Activated B cell treated with CpG ODN at 0.5 μM for 24 hours (primary cell): ENCODE measurements around the gene DUS2. TPM values are rescaled to one million over a fixed set of nuclear protein-coding genes. Genes with fewer than 3 reads are reported as not detected.
"Not testable (repeated sequence)": the region's sequence is repeated elsewhere in the genome, so short reads cannot be mapped to it uniquely, and the experiment has no call there.

Experiments used
- ATAC-seq: fragments of 200-7000 bp; cut with Tn5 transposase; one replicate; pipeline ENCODE4 v1.10.0; 2021; ENCODE audit warnings: low read depth, mild to moderate bottlenecking, moderate library complexity
- CTCF ChIA-PET: fragments of 350-600 bp; sonication (Branson Sonifier 250); formaldehyde crosslinking; loops from one replicate; lab custom pipeline; 2021; ENCODE audit warnings: antibody characterized with exemption; lab: Charles Lee
- POLR2A ChIA-PET: fragments of 350-600 bp; sonication (Branson Sonifier 250); formaldehyde crosslinking; loops from one replicate; lab custom pipeline; 2021; ENCODE audit warnings: antibody characterized with exemption; lab: Charles Lee
- DNase-seq: peaks from one replicate; pipeline ENCODE4 v3.0.0; 2022
- H3K27ac Mint-ChIP-seq: one replicate; pipeline ENCODE4 v1.8.0; 2020; ENCODE audit warnings: mixed read lengths
- H3K27me3 Mint-ChIP-seq: one replicate; pipeline ENCODE4 v1.8.0; 2021; ENCODE audit warnings: mixed read lengths
- H3K36me3 Mint-ChIP-seq: one replicate; pipeline ENCODE4 v1.8.0; 2021; ENCODE audit warnings: low read depth, mixed read lengths
- H3K4me1 Mint-ChIP-seq: one replicate; pipeline ENCODE4 v1.8.0; 2021; ENCODE audit warnings: mixed read lengths
- H3K4me3 Mint-ChIP-seq: one replicate; pipeline ENCODE4 v1.8.0; 2020; ENCODE audit warnings: mild to moderate bottlenecking, mixed read lengths
- H3K9me3 Mint-ChIP-seq: one replicate; pipeline ENCODE4 v1.8.0; 2020; ENCODE audit warnings: mixed read lengths
- intact Hi-C: fragments of 100-400 bp; cut with micrococcal nuclease; formaldehyde crosslinking; loops from one replicate; pipeline ENCODE4 v1.15.1; 2024
- total RNA-seq: library from RNA; stranded (reverse); gene quantifications from 2 replicates; pipeline ENCODE4 v1.2.3, GENCODE V29; 2022
- TF ChIP-seq, protein P1 (sequence below): fragments of 200-600 bp; IDR thresholded peaks from one replicate; pipeline ENCODE4 v1.8.0; 2022; ENCODE audit warnings: antibody characterized with exemption, mild to moderate bottlenecking

Gene DUS2
- total RNA-seq, 1 donor from 2014 or later, result 62.0 TPM

DNA sequence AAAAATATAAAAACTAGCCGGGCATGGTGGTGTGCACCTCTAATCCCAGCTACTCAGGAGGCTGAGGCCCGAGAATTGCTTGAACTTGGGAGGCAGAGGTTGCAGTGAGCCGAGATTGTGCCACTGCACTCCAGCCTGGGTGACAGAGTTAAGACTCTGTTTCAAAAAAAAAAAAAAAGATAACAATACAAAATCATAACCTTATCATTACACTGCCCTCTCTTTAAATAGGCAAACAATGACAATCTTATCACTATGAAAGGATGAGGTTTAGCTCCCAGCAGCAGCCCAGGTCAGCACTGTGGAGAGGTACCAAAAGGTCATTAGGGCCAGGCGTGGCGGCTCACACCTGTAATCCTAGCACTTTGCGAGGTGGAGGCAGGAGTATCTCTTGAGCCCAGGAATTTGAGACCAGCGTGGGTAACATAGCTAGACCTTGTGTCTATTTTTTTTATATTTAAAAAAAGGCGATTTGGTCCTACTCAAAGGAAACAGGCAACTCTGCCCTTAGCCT is 3.9 kb upstream of the DUS2 start:
- Mint-ChIP-seq H3K4me1 (peaks cover 30% of the 10 kb centered on the region), H3K36me3 (peaks cover 24% of the 10 kb centered on the region), H3K27ac (no peak overlapping the region), H3K4me3 (no peak overlapping the region), H3K27me3 (no peaks in the 10 kb centered on the region), H3K9me3 (no peaks in the 10 kb centered on the region)
- DNase-seq (no peak), ATAC-seq (no peak)
- ChIA-PET CTCF (no interaction called here), POLR2A (interaction anchor here (0.5 to 0.8 kb wide), 3 partner anchors 14 to 557 kb away, joined by 3 to 7 read pairs (median 4); no protein-coding TSS in a partner anchor)
- intact Hi-C loops, result no loop called here
- TF ChIP-seq, protein P1, sequence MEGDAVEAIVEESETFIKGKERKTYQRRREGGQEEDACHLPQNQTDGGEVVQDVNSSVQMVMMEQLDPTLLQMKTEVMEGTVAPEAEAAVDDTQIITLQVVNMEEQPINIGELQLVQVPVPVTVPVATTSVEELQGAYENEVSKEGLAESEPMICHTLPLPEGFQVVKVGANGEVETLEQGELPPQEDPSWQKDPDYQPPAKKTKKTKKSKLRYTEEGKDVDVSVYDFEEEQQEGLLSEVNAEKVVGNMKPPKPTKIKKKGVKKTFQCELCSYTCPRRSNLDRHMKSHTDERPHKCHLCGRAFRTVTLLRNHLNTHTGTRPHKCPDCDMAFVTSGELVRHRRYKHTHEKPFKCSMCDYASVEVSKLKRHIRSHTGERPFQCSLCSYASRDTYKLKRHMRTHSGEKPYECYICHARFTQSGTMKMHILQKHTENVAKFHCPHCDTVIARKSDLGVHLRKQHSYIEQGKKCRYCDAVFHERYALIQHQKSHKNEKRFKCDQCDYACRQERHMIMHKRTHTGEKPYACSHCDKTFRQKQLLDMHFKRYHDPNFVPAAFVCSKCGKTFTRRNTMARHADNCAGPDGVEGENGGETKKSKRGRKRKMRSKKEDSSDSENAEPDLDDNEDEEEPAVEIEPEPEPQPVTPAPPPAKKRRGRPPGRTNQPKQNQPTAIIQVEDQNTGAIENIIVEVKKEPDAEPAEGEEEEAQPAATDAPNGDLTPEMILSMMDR, result no peak

DNA sequence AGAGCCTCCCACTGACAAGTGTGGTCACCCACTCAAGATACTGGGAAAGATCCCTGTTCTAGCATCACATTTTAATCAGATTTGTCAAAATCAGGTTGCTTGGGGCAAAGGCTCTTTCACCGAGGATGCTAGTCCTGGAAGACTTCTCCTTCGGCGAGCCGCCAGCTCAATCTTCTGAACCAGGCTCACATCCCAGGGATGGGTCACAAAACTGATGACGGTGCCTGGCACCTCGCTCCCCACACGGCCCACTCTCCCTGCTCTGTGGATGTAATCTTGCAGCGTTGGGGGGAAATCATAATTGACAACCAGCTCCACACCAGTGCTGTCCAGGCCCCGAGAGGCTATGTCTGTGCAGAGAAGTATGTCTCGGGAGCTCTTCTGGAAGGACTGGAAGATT is 1.6 kb upstream of the DUS2 start:
- Mint-ChIP-seq H3K4me1 (peaks cover 31% of the 10 kb centered on the region), H3K27ac (no peak overlapping the region)

DNA sequence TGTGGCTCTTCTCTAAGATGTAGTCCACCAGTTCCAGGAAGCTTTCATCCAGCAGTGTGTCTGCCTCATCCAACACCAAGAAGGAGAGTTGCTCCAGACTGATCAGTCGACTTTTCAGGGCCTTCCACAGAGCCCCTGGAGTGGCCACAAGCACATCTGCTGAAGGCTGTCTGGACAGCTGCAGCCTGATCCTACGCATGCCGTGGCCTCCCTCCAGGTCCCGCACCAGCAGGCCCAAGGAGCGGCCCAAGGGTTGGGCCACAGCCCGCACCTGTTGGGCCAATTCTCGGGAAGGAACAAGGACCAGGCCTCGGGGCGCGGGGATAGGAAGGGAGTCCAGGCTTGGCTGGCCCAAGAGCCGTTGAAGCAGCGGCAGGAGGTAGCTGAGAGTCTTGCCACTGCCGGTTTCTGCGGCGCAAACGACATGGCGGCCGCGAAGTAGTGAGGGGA is 781 bp upstream of the DUS2 start:
- intact Hi-C loops, result no loop called here
- ATAC-seq (no peak), DNase-seq (no peak)
- Mint-ChIP-seq H3K4me3 (peak overlapping the region; percentile 99), H3K4me1 (peaks cover 31% of the 10 kb centered on the region), H3K27me3 (no peaks in the 10 kb centered on the region), H3K9me3 (no peaks in the 10 kb centered on the region), H3K36me3 (peaks cover 38% of the 10 kb centered on the region), H3K27ac (peak overlapping the region; percentile 97)
- ChIA-PET POLR2A (interaction anchor here (0.6 to 3.5 kb wide), 12 partner anchors 11 to 344 kb away, joined by 3 to 47 read pairs (median 14); partner anchors contain the start of genes DPEP2, NFATC3, PSMB10 and RANBP10), CTCF (interaction anchor here (0.8 to 1.9 kb wide), 7 partner anchors 16 to 206 kb away, joined by 3 to 6 read pairs (median 5); no protein-coding TSS in a partner anchor)
- TF ChIP-seq, protein P1, result no peak

More for the DNA sequence above, 1.6 kb upstream of the DUS2 start:
- no peak for ATAC-seq
- Mint-ChIP-seq H3K9me3 (no peaks in the 10 kb centered on the region), H3K27me3 (no peaks in the 10 kb centered on the region), H3K36me3 (peaks cover 32% of the 10 kb centered on the region), H3K4me3 (peak overlapping the region; percentile 99)
- TF ChIP-seq, protein P1, result no peak
- CTCF ChIA-PET, result interaction anchor here (0.8 to 1.9 kb wide), 4 partner anchors 16 to 205 kb away, joined by 3 to 6 read pairs (median 5); no protein-coding TSS in a partner anchor
- DNase-seq, result no peak
- POLR2A ChIA-PET, result interaction anchor here (0.8 to 3.5 kb wide), 7 partner anchors 10 to 173 kb away, joined by 3 to 47 read pairs (median 26); partner anchors contain the start of genes DPEP2 and PSMB10
- intact Hi-C loops, result no loop called here

DNA sequence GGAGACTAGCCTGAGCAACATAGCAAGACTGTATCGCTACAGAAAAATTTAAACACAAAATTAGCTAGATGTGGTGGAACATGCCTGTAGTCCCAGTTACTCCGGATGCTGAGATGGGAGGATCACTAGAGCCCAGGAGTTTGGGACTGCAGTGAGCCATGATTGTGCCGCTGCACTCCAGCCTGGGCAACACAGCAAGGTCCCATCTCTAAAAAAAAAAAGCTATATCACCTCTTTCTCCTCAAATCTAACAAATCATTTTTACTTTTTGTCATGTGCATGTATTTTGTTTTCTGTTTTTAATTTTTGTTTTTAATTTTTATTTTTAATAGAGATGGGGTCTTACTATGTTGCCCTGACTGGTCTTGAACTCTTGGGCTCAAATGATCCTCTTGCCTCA is 5.9 kb downstream of the DUS2 start:
- CTCF ChIA-PET, result interaction anchor here (1.0 kb wide), 1 partner anchor 12 kb away, joined by 4 read pairs; no protein-coding TSS in a partner anchor
- POLR2A ChIA-PET, result no interaction called here
- Mint-ChIP-seq H3K4me1 (peaks cover 12% of the 10 kb centered on the region), H3K36me3 (peaks cover 40% of the 10 kb centered on the region), H3K4me3 (no peak overlapping the region), H3K27me3 (no peaks in the 10 kb centered on the region), H3K27ac (no peak overlapping the region), H3K9me3 (no peaks in the 10 kb centered on the region)
- intact Hi-C loops, result no loop called here
- TF ChIP-seq, protein P1, result no peak
- DNase-seq (no peak), ATAC-seq (no peak)

DNA sequence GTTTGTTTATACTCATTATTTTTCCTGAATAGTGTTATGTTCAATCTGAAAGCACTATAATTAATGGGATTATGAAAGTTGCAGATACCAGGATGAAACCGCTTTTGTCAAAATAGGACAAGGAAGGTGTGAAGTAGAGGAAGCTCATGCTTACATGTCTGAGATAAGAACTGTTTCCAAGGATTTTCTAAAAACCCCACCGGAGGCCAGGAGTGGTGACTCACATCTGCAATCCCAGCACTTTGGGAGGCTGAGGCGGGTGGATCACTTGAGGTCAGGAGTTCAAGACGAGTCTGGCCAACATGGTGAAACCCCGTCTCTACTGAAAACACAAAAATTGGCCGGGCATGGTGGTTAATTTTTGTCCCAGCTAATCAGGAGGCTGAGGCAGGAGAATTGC is 7.0 kb downstream of the DUS2 start:
- H3K9me3 Mint-ChIP-seq, DNase-seq, ATAC-seq, H3K27me3 Mint-ChIP-seq, H3K4me3 Mint-ChIP-seq, H3K27ac Mint-ChIP-seq, H3K4me1 Mint-ChIP-seq, intact Hi-C loops: not testable (repeated sequence)
- ChIA-PET CTCF (interaction anchor here (1.0 kb wide), 1 partner anchor 10 kb away, joined by 4 read pairs; no protein-coding TSS in a partner anchor), POLR2A (interaction anchor here (0.8 kb wide), 1 partner anchor 34 kb away, joined by 3 read pairs; no protein-coding TSS in a partner anchor)
- peaks cover 42% of the 10 kb centered on the region for H3K36me3 Mint-ChIP-seq
